ENCODE data around the gene IFI27.

The IFI27 gene

DNA sequence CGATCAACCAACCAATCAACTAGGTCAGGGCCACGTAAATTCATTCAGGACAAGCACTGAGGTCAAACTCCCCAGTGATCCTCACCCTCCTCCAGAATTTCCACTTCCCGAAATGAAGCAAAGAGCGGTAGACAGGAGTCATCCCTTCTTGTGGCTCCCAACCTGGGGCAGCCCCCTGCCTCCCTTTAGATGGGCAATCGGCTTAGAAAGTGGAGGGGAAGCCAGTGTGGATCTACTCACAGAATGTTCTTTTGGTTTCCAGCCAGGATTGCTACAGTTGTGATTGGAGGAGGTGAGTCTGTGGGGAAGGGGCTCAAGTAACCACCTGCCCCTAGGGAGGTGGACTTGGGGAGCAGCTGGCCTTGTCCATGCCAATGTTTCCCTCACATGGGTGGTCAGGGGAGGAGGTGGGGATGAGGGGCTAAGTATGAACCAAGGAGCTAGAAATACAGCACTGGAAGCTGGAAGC lies 4.1 kb downstream of the IFI27 start:
- Histone ChIP-seq H3K27ac (ENCODE audit: low read length) (no peak overlapping the region), H3K4me1 (ENCODE audit: low read length) (no peaks in the 10 kb centered on the region), H3K27me3 (replicated peaks; ENCODE audit: insufficient read depth, low read length) (no peaks in the 10 kb centered on the region), H3K9ac (ENCODE audit: low read length) (no peak overlapping the region), H3K4me3 (ENCODE audit: low read length) (no peak overlapping the region), H3K9me2 (replicated peaks; ENCODE audit: insufficient read depth, low read length) (no peaks in the 10 kb centered on the region), H2AFZ (ENCODE audit: low read length) (no peak overlapping the region), H3K79me2 (ENCODE audit: low read length) (no peaks in the 10 kb centered on the region), H3F3A (ENCODE audit: insufficient read depth, low read length) (no peaks in the 10 kb centered on the region), H3K36me3 (replicated peaks; ENCODE audit: insufficient read depth, low read length) (no peaks in the 10 kb centered on the region), H3K4me2 (ENCODE audit: low read depth, low read length) (no peak overlapping the region), H4K20me1 (ENCODE audit: insufficient read depth, low read length) (no peaks in the 10 kb centered on the region), H3K9me3 (replicated peaks; ENCODE audit: insufficient read depth, low read length) (no peaks in the 10 kb centered on the region)
- TF ChIP-seq EZH2phosphoT487 (IDR thresholded peaks at IDR 0.05; ENCODE audit: low read length) (no peak), CTCF (IDR thresholded peaks at IDR 0.05; ENCODE audit: low read length) (no peak), EZH2 (optimal IDR thresholded peaks at IDR 0.05; ENCODE audit: low read depth, low read length) (no peak)
- no peak for DNase-seq

DNA sequence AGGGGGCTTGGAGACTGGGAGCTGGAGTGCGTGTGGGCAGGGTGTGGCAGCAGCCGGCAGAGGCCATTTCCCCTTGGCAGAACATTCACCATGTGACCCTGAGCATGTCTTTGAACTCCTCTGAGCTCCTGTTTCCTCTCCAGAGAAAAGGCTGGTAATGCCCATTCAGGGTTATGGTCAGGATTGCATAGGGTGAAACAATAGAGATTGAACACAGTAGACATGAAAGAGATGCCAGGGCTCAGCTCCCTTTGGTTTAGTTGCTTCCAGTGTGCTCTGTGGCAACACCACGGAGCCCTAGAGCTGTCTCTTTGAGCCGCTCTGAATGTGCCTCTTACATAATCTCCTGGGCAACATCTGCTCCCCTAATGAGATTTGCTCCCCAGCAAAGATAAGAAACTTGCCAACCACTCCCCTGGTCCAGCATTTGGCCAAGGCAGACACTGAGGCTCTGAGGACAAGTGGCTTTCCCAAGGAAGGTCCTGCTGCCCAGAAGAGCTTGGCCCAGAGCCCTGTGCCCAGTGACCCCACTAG lies 4.6 kb downstream of the IFI27 start:
- TF ChIP-seq CTCF (IDR thresholded peaks at IDR 0.05; ENCODE audit: low read length), result no peak
- TF ChIP-seq EZH2phosphoT487 (IDR thresholded peaks at IDR 0.05; ENCODE audit: low read length), result no peak
- TF ChIP-seq EZH2 (optimal IDR thresholded peaks at IDR 0.05; ENCODE audit: low read depth, low read length), result no peak
- DNase-seq, result no peak

DNA sequence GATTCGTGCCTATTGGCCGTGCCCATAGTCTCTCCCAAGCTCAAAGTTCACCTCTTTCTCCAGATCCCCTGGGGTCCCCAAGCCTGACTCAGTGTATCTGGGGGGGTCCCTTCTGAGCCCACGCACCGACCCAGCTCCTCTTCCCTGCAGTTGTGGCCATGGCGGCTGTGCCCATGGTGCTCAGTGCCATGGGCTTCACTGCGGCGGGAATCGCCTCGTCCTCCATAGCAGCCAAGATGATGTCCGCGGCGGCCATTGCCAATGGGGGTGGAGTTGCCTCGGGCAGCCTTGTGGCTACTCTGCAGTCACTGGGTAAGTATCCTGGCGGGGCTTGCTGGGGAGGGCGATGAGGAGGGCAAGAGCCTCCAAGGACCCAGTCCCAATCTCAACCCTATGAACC lies 5.1 kb downstream of the IFI27 start:
- Histone ChIP-seq H3F3A (ENCODE audit: insufficient read depth, low read length) (no peaks in the 10 kb centered on the region), H3K36me3 (replicated peaks; ENCODE audit: insufficient read depth, low read length) (no peaks in the 10 kb centered on the region), H2AFZ (ENCODE audit: low read length) (no peak overlapping the region), H3K9me2 (replicated peaks; ENCODE audit: insufficient read depth, low read length) (no peaks in the 10 kb centered on the region), H3K4me2 (ENCODE audit: low read depth, low read length) (no peak overlapping the region), H3K9ac (ENCODE audit: low read length) (no peak overlapping the region), H3K4me3 (ENCODE audit: low read length) (no peak overlapping the region), H3K27ac (ENCODE audit: low read length) (no peak overlapping the region), H3K27me3 (replicated peaks; ENCODE audit: insufficient read depth, low read length) (no peaks in the 10 kb centered on the region), H4K20me1 (ENCODE audit: insufficient read depth, low read length) (no peaks in the 10 kb centered on the region), H3K4me1 (ENCODE audit: low read length) (no peaks in the 10 kb centered on the region), H3K9me3 (replicated peaks; ENCODE audit: insufficient read depth, low read length) (no peaks in the 10 kb centered on the region), H3K79me2 (ENCODE audit: low read length) (no peaks in the 10 kb centered on the region)
- no peak for DNase-seq
- TF ChIP-seq EZH2 (optimal IDR thresholded peaks at IDR 0.05; ENCODE audit: low read depth, low read length) (no peak), CTCF (IDR thresholded peaks at IDR 0.05; ENCODE audit: low read length) (no peak), EZH2phosphoT487 (IDR thresholded peaks at IDR 0.05; ENCODE audit: low read length) (no peak)

More for the DNA sequence above, 4.6 kb downstream of the IFI27 start:
- no peaks in the 10 kb centered on the region for H3K9me3 ChIP-seq (replicated peaks; ENCODE audit: insufficient read depth, low read length)
- no peak overlapping the region for H3K4me2 ChIP-seq (ENCODE audit: low read depth, low read length)
- no peak overlapping the region for H2AFZ ChIP-seq (ENCODE audit: low read length)
- no peaks in the 10 kb centered on the region for H3K4me1 ChIP-seq (ENCODE audit: low read length)
- H3K27me3 ChIP-seq (replicated peaks; ENCODE audit: insufficient read depth, low read length), result no peaks in the 10 kb centered on the region
- no peaks in the 10 kb centered on the region for H4K20me1 ChIP-seq (ENCODE audit: insufficient read depth, low read length)
- H3K79me2 ChIP-seq (ENCODE audit: low read length), result no peaks in the 10 kb centered on the region
- H3K27ac ChIP-seq (ENCODE audit: low read length), result no peak overlapping the region
- no peak overlapping the region for H3K9ac ChIP-seq (ENCODE audit: low read length)
- H3K9me2 ChIP-seq (replicated peaks; ENCODE audit: insufficient read depth, low read length), result no peaks in the 10 kb centered on the region
- no peaks in the 10 kb centered on the region for H3F3A ChIP-seq (ENCODE audit: insufficient read depth, low read length)
- no peak overlapping the region for H3K4me3 ChIP-seq (ENCODE audit: low read length)
- no peaks in the 10 kb centered on the region for H3K36me3 ChIP-seq (replicated peaks; ENCODE audit: insufficient read depth, low read length)
